Tibial nerve (tissue), 4 donors: ENCODE results near the gene ZFP42. TPM values are rescaled to one million over a fixed set of nuclear protein-coding genes. Genes with fewer than 3 reads are reported as not detected.
"Not testable (repeated sequence)": the region's sequence is repeated elsewhere in the genome, so short reads cannot be mapped to it uniquely, and the experiment has no call there.

ENCODE experiments used
- DNase-seq, 2 donors: peaks; one replicate each; pipeline ENCODE4 v3.0.0-alpha.2; 2019; ENCODE audit warnings: low spot score in 2 of 2
- H3K27ac ChIP-seq, 4 donors: fragments of 200-600 bp; sonication (generic) in 3 of 4; one replicate each; pipeline ENCODE4 v1.5.1; 2017 to 2019; ENCODE audit warnings: mild to moderate bottlenecking in 1 of 4
- H3K27me3 ChIP-seq, 2 donors: fragments of 200-600 bp; sonication (generic) in 1 of 2; one replicate each; pipeline versions ENCODE4 v1.5.1 to v1.6.0; 2017 to 2019
- H3K36me3 ChIP-seq, 3 donors: fragments of 200-600 bp; sonication (generic); one replicate each; pipeline ENCODE4 v1.5.1; 2018 to 2019
- H3K4me1 ChIP-seq, 4 donors: fragments of 200-600 bp; sonication (generic) in 3 of 4; one replicate each; pipeline ENCODE4 v1.5.1; 2017 to 2019
- H3K4me3 ChIP-seq, 4 donors: fragments of 200-600 bp; sonication (generic) in 3 of 4; one replicate each; pipeline ENCODE4 v1.5.1; 2017 to 2019; ENCODE audit warnings: mild to moderate bottlenecking in 1 of 4, moderate library complexity in 1 of 4
- H3K9me3 ChIP-seq, 4 donors: fragments of 200-600 bp; sonication (generic) in 3 of 4; one replicate each; pipeline ENCODE4 v1.5.1; 2017 to 2019
- EP300 ChIP-seq, 2 donors: sonication (generic); formaldehyde crosslinking; IDR thresholded peaks; one replicate each; pipeline ENCODE4 v1.6.1; 2017; ENCODE audit warnings: antibody characterized with exemption in 2 of 2, mild to moderate bottlenecking in 1 of 2
- POLR2A ChIP-seq, 2 donors: fragments of 450-650 bp; IDR thresholded peaks; one replicate each; pipeline ENCODE4 v1.6.1; 2017; ENCODE audit warnings: antibody characterized with exemption in 2 of 2, mild to moderate bottlenecking in 2 of 2, moderate library complexity in 2 of 2
- WGBS, 2 donors: methylation state at CpG; one replicate each; pipeline ENCODE4 v1.1.5; 2018; 5-methylcytosine and 5-hydroxymethylcytosine counted together
- total RNA-seq, 4 donors: library from RNA; depleted of rRNA; stranded (reverse); fragments of >200 nt; gene quantifications; one replicate each; pipeline ENCODE4 v1.1.0, GENCODE V29; 2016
- TF ChIP-seq, protein P1 (sequence below), 5 experiments: fragments of 200-600 bp in 3 of 5; fragments of 450-650 bp in 2 of 5; sonication (generic) in 3 of 5; IDR thresholded peaks; one replicate each; pipeline ENCODE4 v1.5.1; 2016 to 2019; ENCODE audit warnings: antibody characterized with exemption in 5 of 5, mild to moderate bottlenecking in 3 of 5, moderate library complexity in 2 of 5

The ZFP42 gene
- total RNA-seq, 4 donors from 2014 or later, result not detected

DNA sequence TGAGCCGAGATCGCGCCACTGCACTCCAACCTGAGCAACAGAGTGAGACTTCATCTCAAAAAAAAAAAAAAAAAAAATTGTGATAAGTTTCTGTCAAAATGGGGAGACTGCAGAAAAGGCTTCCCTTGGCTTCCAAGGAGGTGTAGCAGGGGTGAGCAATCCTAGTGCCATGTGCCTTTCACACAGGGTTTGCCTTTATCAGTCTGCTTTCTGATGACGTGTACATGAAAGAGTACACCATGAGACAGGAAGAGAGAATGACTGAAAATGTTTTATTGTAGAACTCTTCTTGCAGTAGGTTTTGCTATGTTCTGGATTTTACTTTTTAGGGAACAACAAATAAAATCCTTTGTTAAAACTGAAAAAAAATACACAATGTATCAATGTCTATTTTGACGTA is 23.4 kb upstream of the ZFP42 start:
- no peaks in the 10 kb centered on the region for H3K36me3 ChIP-seq
- no peaks in the 10 kb centered on the region for H3K27me3 ChIP-seq
- H3K9me3 ChIP-seq, result no peaks in the 10 kb centered on the region
- no peak overlapping the region for H3K4me3 ChIP-seq
- no peak overlapping the region for H3K27ac ChIP-seq
- H3K4me1 ChIP-seq, result no peaks in the 10 kb centered on the region
- no peak for DNase-seq
- WGBS, 2 donors, result 91 to 94% methylated on average over 5 of the region's 5 CpGs
- TF ChIP-seq POLR2A (IDR thresholded peaks at IDR 0.05) (no peak), EP300 (IDR thresholded peaks at IDR 0.05) (no peak)
- TF ChIP-seq, protein P1, sequence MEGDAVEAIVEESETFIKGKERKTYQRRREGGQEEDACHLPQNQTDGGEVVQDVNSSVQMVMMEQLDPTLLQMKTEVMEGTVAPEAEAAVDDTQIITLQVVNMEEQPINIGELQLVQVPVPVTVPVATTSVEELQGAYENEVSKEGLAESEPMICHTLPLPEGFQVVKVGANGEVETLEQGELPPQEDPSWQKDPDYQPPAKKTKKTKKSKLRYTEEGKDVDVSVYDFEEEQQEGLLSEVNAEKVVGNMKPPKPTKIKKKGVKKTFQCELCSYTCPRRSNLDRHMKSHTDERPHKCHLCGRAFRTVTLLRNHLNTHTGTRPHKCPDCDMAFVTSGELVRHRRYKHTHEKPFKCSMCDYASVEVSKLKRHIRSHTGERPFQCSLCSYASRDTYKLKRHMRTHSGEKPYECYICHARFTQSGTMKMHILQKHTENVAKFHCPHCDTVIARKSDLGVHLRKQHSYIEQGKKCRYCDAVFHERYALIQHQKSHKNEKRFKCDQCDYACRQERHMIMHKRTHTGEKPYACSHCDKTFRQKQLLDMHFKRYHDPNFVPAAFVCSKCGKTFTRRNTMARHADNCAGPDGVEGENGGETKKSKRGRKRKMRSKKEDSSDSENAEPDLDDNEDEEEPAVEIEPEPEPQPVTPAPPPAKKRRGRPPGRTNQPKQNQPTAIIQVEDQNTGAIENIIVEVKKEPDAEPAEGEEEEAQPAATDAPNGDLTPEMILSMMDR (IDR thresholded peaks at IDR 0.05), result no peak

DNA sequence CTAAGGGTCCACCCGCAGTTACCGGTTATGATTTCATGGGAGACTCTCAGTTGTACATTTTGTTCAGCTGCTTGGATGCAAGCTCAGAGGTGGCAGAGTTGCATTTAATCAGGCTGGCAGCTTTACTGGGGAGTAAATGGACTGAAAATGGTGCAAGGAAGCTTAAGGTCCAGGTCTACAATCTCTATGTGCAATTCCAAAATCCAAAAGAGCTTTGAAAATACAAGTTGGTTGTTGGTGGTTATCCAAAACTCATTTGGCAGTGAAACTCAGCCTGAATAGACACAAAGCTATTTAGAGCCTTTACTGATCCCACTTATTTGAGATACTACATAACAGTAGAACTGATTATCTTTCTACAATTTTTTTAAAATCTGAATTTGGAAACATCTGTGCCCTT is 11.8 kb upstream of the ZFP42 start:
- no peak for TF ChIP-seq EP300 (IDR thresholded peaks at IDR 0.05)
- 92 to 100% methylated on average over 2 of the region's 2 CpGs for WGBS, 2 donors

DNA sequence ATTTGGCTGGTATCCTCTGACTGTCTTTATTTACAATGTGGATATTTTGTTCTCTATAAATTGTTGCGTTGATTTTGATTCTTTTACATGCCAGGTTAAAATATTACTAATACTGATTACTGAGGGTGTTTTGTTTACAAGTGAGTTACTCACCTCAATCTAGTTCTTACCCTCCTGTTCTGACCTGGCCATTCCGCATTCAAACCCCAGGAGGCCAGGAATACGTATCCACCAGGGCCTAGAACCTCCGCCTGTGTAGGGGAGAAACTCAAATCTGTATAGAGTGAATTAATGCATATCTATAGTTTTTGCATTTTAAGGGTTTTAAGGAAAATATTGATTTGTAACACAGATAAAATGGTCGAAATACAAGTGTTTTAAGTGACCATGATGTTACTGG is 2.6 kb upstream of the ZFP42 start:
- H3K4me3 ChIP-seq, result no peak overlapping the region
- DNase-seq, result no peak
- no peaks in the 10 kb centered on the region for H3K36me3 ChIP-seq
- peaks cover 0 to 6% (median 0%) of the 10 kb centered on the region in 4 donors for H3K4me1 ChIP-seq
- H3K27me3 ChIP-seq, result peaks cover 0 to 8% of the 10 kb centered on the region in 2 donors
- TF ChIP-seq POLR2A (IDR thresholded peaks at IDR 0.05) (no peak), EP300 (IDR thresholded peaks at IDR 0.05) (no peak)
- TF ChIP-seq, protein P1 (IDR thresholded peaks at IDR 0.05), result no peak
- peaks cover 0 to 28% (median 0%) of the 10 kb centered on the region in 4 donors for H3K9me3 ChIP-seq
- no peak overlapping the region for H3K27ac ChIP-seq
- 79 to 93% methylated on average over 5 of the region's 5 CpGs for WGBS, 2 donors

More for the DNA sequence above, 11.8 kb upstream of the ZFP42 start:
- Histone ChIP-seq H3K9me3 (no peaks in the 10 kb centered on the region), H3K27ac (no peak overlapping the region), H3K27me3 (no peaks in the 10 kb centered on the region), H3K36me3 (no peaks in the 10 kb centered on the region), H3K4me3 (no peak overlapping the region), H3K4me1 (no peaks in the 10 kb centered on the region)
- no peak for DNase-seq

DNA sequence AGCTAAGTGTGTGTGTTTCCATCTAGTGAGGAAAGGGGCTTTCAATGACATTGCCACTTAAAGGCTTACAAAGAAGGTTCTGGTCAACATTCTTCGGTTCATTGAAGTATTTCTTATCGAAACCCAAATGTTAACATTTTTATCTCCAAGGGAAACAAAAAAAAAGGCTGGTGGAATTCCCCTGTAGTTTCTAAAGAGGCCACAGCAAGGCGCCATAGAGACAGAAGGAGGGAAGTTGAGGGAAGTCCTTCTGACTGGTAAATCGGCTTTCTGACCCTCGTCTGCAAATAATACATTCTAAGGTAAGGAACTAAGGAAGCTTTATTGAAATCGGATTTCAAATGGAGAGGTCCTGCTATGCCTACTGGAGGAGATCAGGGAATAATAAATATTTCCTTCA is 1.7 kb upstream of the ZFP42 start:
- TF ChIP-seq, protein P1 (IDR thresholded peaks at IDR 0.05), result no peak
- no peak for TF ChIP-seq EP300 (IDR thresholded peaks at IDR 0.05)
- TF ChIP-seq POLR2A (IDR thresholded peaks at IDR 0.05), result no peak
- H3K4me1 ChIP-seq, result peaks cover 0 to 6% (median 0%) of the 10 kb centered on the region in 4 donors
- WGBS, 2 donors, result 62 to 68% methylated on average over 6 of the region's 6 CpGs
- H3K9me3 ChIP-seq, result peaks cover 0 to 28% (median 0%) of the 10 kb centered on the region in 4 donors
- no peak for DNase-seq
- H3K27me3 ChIP-seq, result peaks cover 0 to 8% of the 10 kb centered on the region in 2 donors
- H3K36me3 ChIP-seq, result no peaks in the 10 kb centered on the region
- no peak overlapping the region for H3K4me3 ChIP-seq
- no peak overlapping the region for H3K27ac ChIP-seq

DNA sequence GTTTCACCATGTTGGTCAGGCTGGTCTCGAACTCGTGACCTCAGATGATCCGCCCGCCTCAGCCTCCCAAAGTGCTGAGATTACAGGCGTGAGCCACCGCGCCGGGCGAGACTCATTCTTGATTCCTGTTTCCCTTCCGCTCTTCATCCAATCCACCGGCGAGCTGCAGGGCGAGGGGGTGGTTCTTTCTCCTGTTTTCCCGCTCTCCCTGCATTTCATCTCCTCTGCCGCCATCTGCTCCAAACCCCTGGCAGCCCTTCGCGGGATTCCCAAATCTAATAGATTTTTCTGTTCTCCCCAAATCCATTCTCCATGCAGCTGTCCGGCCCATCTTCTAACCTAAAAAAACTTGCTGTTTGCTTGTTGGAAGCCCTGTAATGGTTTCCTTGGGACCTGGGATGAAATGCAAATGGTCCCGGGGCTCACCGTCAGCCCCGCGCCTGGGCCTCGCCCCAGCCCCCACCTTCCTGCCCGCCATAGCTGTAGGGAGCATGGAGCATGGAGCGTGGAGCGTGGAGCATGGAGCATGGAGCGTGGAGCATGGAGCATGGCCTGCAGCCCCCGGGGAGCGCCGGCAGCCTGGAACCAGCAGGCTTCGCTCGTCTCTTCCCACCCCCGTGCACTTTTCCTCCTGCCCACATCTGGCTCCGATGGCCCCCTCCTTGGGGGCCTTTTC is 1.1 kb downstream of the ZFP42 start:
- TF ChIP-seq, protein P1 (IDR thresholded peaks at IDR 0.05), result no peak
- no peak for TF ChIP-seq POLR2A (IDR thresholded peaks at IDR 0.05)
- no peak for TF ChIP-seq EP300 (IDR thresholded peaks at IDR 0.05)
- no peak for DNase-seq
- WGBS, 2 donors, result 30 to 46% methylated on average over 34 of the region's 34 CpGs
- peaks cover 0 to 6% (median 0%) of the 10 kb centered on the region in 4 donors for H3K4me1 ChIP-seq
- peaks cover 0 to 8% of the 10 kb centered on the region in 2 donors for H3K27me3 ChIP-seq
- no peak overlapping the region for H3K27ac ChIP-seq
- no peak overlapping the region for H3K4me3 ChIP-seq
- no peaks in the 10 kb centered on the region for H3K36me3 ChIP-seq
- peaks cover 0 to 28% (median 0%) of the 10 kb centered on the region in 4 donors for H3K9me3 ChIP-seq

DNA sequence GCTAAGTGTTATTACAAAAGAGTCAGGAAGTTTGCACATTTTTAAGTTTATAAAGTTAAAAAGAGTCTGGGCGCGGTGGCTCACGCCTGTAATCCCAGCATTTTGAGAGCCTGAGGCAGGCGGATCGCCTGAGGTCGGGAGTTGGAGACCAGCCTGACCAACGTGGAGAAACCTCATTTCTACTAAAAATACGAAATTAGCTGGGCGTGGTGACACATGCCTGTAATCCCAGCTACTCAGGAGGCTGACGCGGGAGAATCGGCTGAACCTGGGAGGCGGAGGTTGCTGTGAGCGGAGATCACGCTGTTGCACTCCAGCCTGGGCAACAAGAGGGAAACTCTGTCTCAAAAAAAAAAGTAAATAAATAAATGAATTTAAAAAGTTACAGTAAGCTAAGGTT is 2.4 kb downstream of the ZFP42 start:
- H3K27ac ChIP-seq, H3K4me1 ChIP-seq, DNase-seq, H3K36me3 ChIP-seq, H3K27me3 ChIP-seq, H3K4me3 ChIP-seq: not testable (repeated sequence)
- WGBS, 2 donors, result 79 to 87% methylated on average over 15 of the region's 15 CpGs
- H3K9me3 ChIP-seq, result peaks cover 0 to 28% (median 0%) of the 10 kb centered on the region in 4 donors
